ENCODE measurements around the gene GALNT18.

GALNT18 gene

GRCh38 chr11:11577932-11578911 lies 43.6 kb downstream of the GALNT18 start:
- TF ChIP-seq TEAD4 (IDR thresholded peaks at IDR 0.05) (no peak), MAX (IDR thresholded peaks at IDR 0.05) (no peak), CEBPB (IDR thresholded peaks at IDR 0.05) (no peak), TAF1 (IDR thresholded peaks at IDR 0.05; ENCODE audit: low read depth) (no peak), USF1 (IDR thresholded peaks at IDR 0.05) (no peak), RAD21 (IDR thresholded peaks at IDR 0.05; ENCODE audit: low read depth) (no peak), ZBTB7A (IDR thresholded peaks at IDR 0.05; ENCODE audit: low read depth) (no peak), EGR1 (IDR thresholded peaks at IDR 0.05) (no peak), FOXM1 (IDR thresholded peaks at IDR 0.05; ENCODE audit: borderline replicate concordance, low read depth) (no peak), TCF12 (IDR thresholded peaks at IDR 0.05; ENCODE audit: low read depth) (no peak), EP300 (IDR thresholded peaks at IDR 0.05; ENCODE audit: borderline replicate concordance) (no peak), NFIC (IDR thresholded peaks at IDR 0.05) (no peak), CREB1 (IDR thresholded peaks at IDR 0.05; ENCODE audit: low read depth) (no peak), YY1 (IDR thresholded peaks at IDR 0.05; ENCODE audit: low read depth) (no peak), REST (IDR thresholded peaks at IDR 0.05; ENCODE audit: low read depth) (no peak)

- TF ChIP-seq RAD21 (IDR thresholded peaks at IDR 0.05; ENCODE audit: low read depth): no peak
- TF ChIP-seq EGR1 (IDR thresholded peaks at IDR 0.05): no peak
Measured at GRCh38 chr11:11577251-11577855, 44.5 kb downstream of the GALNT18 start.

GRCh38 chr11:11574373-11575287 lies 47.2 kb downstream of the GALNT18 start:
- TF ChIP-seq EGR1 (IDR thresholded peaks at IDR 0.05): no peak
- TF ChIP-seq RAD21 (IDR thresholded peaks at IDR 0.05; ENCODE audit: low read depth): no peak
- TF ChIP-seq MAX (IDR thresholded peaks at IDR 0.05): no peak
- no peak for TF ChIP-seq CEBPB (IDR thresholded peaks at IDR 0.05)
- TF ChIP-seq USF1 (IDR thresholded peaks at IDR 0.05): no peak
- TF ChIP-seq ZBTB7A (IDR thresholded peaks at IDR 0.05; ENCODE audit: low read depth): no peak
- no peak for TF ChIP-seq REST (IDR thresholded peaks at IDR 0.05; ENCODE audit: low read depth)
- TF ChIP-seq EP300 (IDR thresholded peaks at IDR 0.05; ENCODE audit: borderline replicate concordance): no peak
- no peak for TF ChIP-seq YY1 (IDR thresholded peaks at IDR 0.05; ENCODE audit: low read depth)
- TF ChIP-seq TCF12 (IDR thresholded peaks at IDR 0.05; ENCODE audit: low read depth): no peak
- TF ChIP-seq TEAD4 (IDR thresholded peaks at IDR 0.05): no peak
- TF ChIP-seq CREB1 (IDR thresholded peaks at IDR 0.05; ENCODE audit: low read depth): no peak
- no peak for TF ChIP-seq NFIC (IDR thresholded peaks at IDR 0.05)
- TF ChIP-seq FOXM1 (IDR thresholded peaks at IDR 0.05; ENCODE audit: borderline replicate concordance, low read depth): no peak
- TF ChIP-seq TAF1 (IDR thresholded peaks at IDR 0.05; ENCODE audit: low read depth): no peak

- TF ChIP-seq USF1 (IDR thresholded peaks at IDR 0.05) (no peak), RAD21 (IDR thresholded peaks at IDR 0.05; ENCODE audit: low read depth) (no peak), REST (IDR thresholded peaks at IDR 0.05; ENCODE audit: low read depth) (no peak), NFIC (IDR thresholded peaks at IDR 0.05) (no peak), TCF12 (IDR thresholded peaks at IDR 0.05; ENCODE audit: low read depth) (no peak), FOXM1 (IDR thresholded peaks at IDR 0.05; ENCODE audit: borderline replicate concordance, low read depth) (no peak), CREB1 (IDR thresholded peaks at IDR 0.05; ENCODE audit: low read depth) (no peak), TAF1 (IDR thresholded peaks at IDR 0.05; ENCODE audit: low read depth) (no peak), CEBPB (IDR thresholded peaks at IDR 0.05) (no peak), YY1 (IDR thresholded peaks at IDR 0.05; ENCODE audit: low read depth) (no peak), EP300 (IDR thresholded peaks at IDR 0.05; ENCODE audit: borderline replicate concordance) (no peak), TEAD4 (IDR thresholded peaks at IDR 0.05) (no peak), MAX (IDR thresholded peaks at IDR 0.05) (no peak)
Measured at GRCh38 chr11:11572386-11572785, 49.4 kb downstream of the GALNT18 start.

Measured in Ishikawa (cell line).